K562 (cell line): ENCODE data around the gene SMIM35. TPM values are rescaled to one million over a fixed set of nuclear protein-coding genes. Genes with fewer than 3 reads are reported as not detected.

Experiments used
- CCNT2 ChIP-seq: IDR thresholded peaks from 2 replicates; pipeline ENCODE4 v1.6.1; 2011; ENCODE audit warnings: borderline replicate concordance, low read depth, mild to moderate bottlenecking, moderate library complexity, mixed read lengths, low read length; ENCODE audit not compliant: insufficient read length; ENCODE audit errors: extremely low read depth
- CREB1 ChIP-seq, 2 experiments: sonication (generic) in 1 of 2; formaldehyde crosslinking in 1 of 2; IDR thresholded peaks; 2 replicates each; pipeline versions ENCODE4 v1.6.1 to v1.8.0; 2012 to 2022; ENCODE audit warnings: inconsistent platforms in 1 of 2, mild to moderate bottlenecking in 1 of 2, missing genetic modification reagents in 1 of 2, moderate library complexity in 1 of 2
- EZH2 ChIP-seq: IDR thresholded peaks from 2 replicates; pipeline ENCODE4 v1.6.1; 2012; ENCODE audit warnings: low read depth, mild to moderate bottlenecking, inconsistent platforms, low read length, borderline replicate concordance
- HNRNPH1 ChIP-seq: fragments of 200-400 bp; formaldehyde crosslinking; optimal IDR thresholded peaks from 2 replicates; pipeline ENCODE3; 2017; ENCODE audit warnings: low read depth, mild to moderate bottlenecking, low read length, moderate library complexity
- KAT2B ChIP-seq: IDR thresholded peaks from one replicate; pipeline ENCODE4 v1.6.1; 2012; ENCODE audit warnings: low read depth, mild to moderate bottlenecking, control low read depth, inconsistent platforms, low read length, moderate library complexity
- KLF16 ChIP-seq: IDR thresholded peaks from 2 replicates; pipeline ENCODE4 v1.6.1; 2016; ENCODE audit warnings: antibody characterized with exemption
- RBM22 ChIP-seq: fragments of 200-400 bp; formaldehyde crosslinking; IDR thresholded peaks from 2 replicates; pipeline ENCODE4 v1.6.1; 2018; ENCODE audit warnings: low read length, low read depth; ENCODE audit not compliant: poor library complexity, severe bottlenecking
- RBM34 ChIP-seq: fragments of 200-400 bp; formaldehyde crosslinking; IDR thresholded peaks from 2 replicates; pipeline ENCODE4 v1.6.1; 2018; ENCODE audit warnings: low read length, borderline replicate concordance; ENCODE audit not compliant: insufficient read depth
- YBX1 ChIP-seq: fragments of 450-650 bp; IDR thresholded peaks from 2 replicates; pipeline ENCODE4 v1.7.1; 2016; ENCODE audit warnings: mild to moderate bottlenecking
- ZKSCAN8 ChIP-seq: fragments of 200-800 bp; sonication (Bioruptor generic); IDR thresholded peaks from 2 replicates; pipeline ENCODE4 v1.6.1; 2016; ENCODE audit warnings: missing genetic modification characterization, missing compliant biosample characterization
- ZNF146 ChIP-seq: IDR thresholded peaks from one replicate; pipeline ENCODE4 v1.6.1; 2018; ENCODE audit warnings: missing compliant biosample characterization; ENCODE audit not compliant: unreplicated experiment
- ZNF584 ChIP-seq: fragments of 200-800 bp; sonication (Bioruptor generic); IDR thresholded peaks from 2 replicates; pipeline ENCODE4 v1.6.1; 2016; ENCODE audit warnings: low read depth, mild to moderate bottlenecking, missing genetic modification characterization, missing compliant biosample characterization
- ZNF668 ChIP-seq: fragments of 250-450 bp; sonication (Bioruptor Pico); IDR thresholded peaks from 2 replicates; pipeline ENCODE4 v1.8.0; 2022; ENCODE audit warnings: mild to moderate bottlenecking, inconsistent platforms
- ZNF76 ChIP-seq: fragments of 250-450 bp; sonication (Bioruptor Pico); IDR thresholded peaks from 2 replicates; pipeline ENCODE4 v1.4.0; 2020; ENCODE audit warnings: mild to moderate bottlenecking, moderate library complexity, borderline replicate concordance
- ZNF764 ChIP-seq: fragments of 250-450 bp; sonication (Bioruptor Pico); IDR thresholded peaks from 2 replicates; pipeline ENCODE4 v1.4.0; 2020; ENCODE audit warnings: low read depth, mild to moderate bottlenecking, moderate library complexity
- ZNF77 ChIP-seq: fragments of 250-450 bp; sonication (Bioruptor Pico); IDR thresholded peaks from 2 replicates; pipeline ENCODE4 v1.5.0; 2020
- polyA plus RNA-seq, 8 experiments: library from polyadenylated mRNA; depleted of rRNA in 4 of 8; stranded (reverse) in 5 of 8; unstranded in 3 of 8; fragments of >200 nt; fragmentation: Nextera tagmentation in 2 of 8; fragmentation: Illumina TruSeq in 1 of 8; extraction: Ambion mirVana in 2 of 8; extraction: Trizol in 1 of 8; gene quantifications; 2 replicates each; pipeline versions ENCODE4 v1.2.1 to v1.2.3, GENCODE V29; 2011 to 2014; ENCODE audit warnings: inconsistent platforms in 1 of 8, missing spikeins in 1 of 8
- total RNA-seq, 7 experiments: library from RNA; depleted of rRNA in 6 of 7; stranded (reverse); fragments of >200 nt in 6 of 7; fragmentation: Illumina TruSeq in 2 of 7; extraction: Trizol in 2 of 7; gene quantifications; 2 replicates each; pipeline versions ENCODE4 v1.2.1 to v1.2.3, GENCODE V29; 2011 to 2021; ENCODE audit warnings: low replicate concordance in 1 of 7
- TF ChIP-seq, protein P1 (sequence below): fragments of 450-650 bp; formaldehyde crosslinking; IDR thresholded peaks from 2 replicates; pipeline ENCODE4 v1.4.0; 2022; ENCODE audit warnings: missing genetic modification characterization
- TF ChIP-seq, protein P2 (sequence below), 2 experiments: fragments of 450-650 bp; IDR thresholded peaks; 2 replicates each; pipeline ENCODE4 v1.6.1; 2016
- TF ChIP-seq, protein P3 (sequence below): sonication (generic); formaldehyde crosslinking; IDR thresholded peaks from 2 replicates; pipeline ENCODE4 v1.8.0; 2023; ENCODE audit warnings: missing genetic modification reagents, mild to moderate bottlenecking, borderline replicate concordance

SMIM35 gene
- total and polyA plus RNA-seq, 9 of the 15 experiments (the other 6 are each of a cell fraction or from before 2014, with no cell fraction given) = 0.03 TPM; not detected in 7

DNA sequence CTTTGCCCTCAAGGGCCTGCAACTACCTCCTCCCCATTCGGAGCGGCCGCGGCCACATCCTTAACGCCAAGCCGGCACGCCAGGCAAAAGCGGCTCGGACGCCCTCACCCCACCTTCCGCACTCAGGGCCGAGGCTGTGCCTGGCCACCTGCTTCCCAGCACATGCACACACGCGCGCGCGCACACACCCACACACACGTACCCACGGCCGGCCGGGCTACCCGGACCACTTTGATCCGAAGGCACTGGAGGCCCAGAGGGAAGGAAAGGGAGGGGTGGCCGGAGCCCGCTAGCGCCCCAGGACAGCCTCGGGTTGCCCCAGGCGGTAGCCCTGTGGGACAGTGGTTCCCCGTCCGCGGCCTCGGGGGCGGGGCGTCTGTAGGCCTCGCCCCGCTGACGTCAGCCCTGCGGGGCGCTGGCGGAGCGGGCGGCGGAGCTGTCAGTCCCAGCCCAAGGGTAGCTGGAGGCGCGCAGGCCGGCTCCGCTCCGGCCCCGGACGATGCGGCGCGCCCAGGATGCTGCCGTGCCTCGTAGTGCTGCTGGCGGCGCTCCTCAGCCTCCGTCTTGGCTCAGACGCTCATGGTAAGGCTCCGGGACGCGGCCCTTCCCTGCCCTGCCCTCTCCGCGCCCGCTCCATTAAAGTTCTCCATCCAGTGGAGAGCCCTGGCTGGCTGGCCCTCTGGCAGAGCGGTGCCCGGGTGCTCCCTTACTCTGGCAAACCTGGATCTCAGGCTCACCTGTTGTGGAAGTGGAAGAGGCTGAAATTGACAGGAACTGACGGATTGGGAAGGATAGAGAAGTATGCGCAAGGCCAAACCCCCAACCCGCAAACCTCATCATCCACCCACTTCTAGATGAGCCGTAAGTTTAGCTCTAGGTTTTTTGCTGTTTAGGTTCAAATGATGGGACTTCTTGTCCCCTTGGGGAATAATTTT, 100.5 kb downstream of the SMIM35 start, which contains the start of gene IL10RA (continued):
- TF ChIP-seq EZH2 (no peak), CREB1 (IDR thresholded peaks at IDR 0.05) (peak; percentile 83), CREB1 (CRISPR knock-in tag; IDR thresholded peaks at IDR 0.05) (peak; percentile 85), RBM34 (peak; percentile 93; the same call in 1 of the 2 replicates), ZNF764 (CRISPR knock-in tag) (no peak), CCNT2 (peak; percentile 91), YBX1 (no peak), ZNF584 (CRISPR knock-in tag) (no peak), KAT2B (no peak), ZNF146 (CRISPR knock-in tag) (no peak), ZKSCAN8 (CRISPR knock-in tag) (no peak), ZNF668 (CRISPR knock-in tag) (no peak; the same call in 1 of the 2 replicates), RBM22 (peak; percentile 39), HNRNPH1 (no peak), KLF16 (no peak), ZNF76 (no peak), ZNF77 (no peak)
- TF ChIP-seq, protein P1, sequence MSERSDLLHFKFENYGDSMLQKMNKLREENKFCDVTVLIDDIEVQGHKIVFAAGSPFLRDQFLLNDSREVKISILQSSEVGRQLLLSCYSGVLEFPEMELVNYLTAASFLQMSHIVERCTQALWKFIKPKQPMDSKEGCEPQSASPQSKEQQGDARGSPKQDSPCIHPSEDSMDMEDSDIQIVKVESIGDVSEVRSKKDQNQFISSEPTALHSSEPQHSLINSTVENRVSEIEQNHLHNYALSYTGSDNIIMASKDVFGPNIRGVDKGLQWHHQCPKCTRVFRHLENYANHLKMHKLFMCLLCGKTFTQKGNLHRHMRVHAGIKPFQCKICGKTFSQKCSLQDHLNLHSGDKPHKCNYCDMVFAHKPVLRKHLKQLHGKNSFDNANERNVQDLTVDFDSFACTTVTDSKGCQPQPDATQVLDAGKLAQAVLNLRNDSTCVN (CRISPR knock-in tag) = no peak
- TF ChIP-seq, protein P2, sequence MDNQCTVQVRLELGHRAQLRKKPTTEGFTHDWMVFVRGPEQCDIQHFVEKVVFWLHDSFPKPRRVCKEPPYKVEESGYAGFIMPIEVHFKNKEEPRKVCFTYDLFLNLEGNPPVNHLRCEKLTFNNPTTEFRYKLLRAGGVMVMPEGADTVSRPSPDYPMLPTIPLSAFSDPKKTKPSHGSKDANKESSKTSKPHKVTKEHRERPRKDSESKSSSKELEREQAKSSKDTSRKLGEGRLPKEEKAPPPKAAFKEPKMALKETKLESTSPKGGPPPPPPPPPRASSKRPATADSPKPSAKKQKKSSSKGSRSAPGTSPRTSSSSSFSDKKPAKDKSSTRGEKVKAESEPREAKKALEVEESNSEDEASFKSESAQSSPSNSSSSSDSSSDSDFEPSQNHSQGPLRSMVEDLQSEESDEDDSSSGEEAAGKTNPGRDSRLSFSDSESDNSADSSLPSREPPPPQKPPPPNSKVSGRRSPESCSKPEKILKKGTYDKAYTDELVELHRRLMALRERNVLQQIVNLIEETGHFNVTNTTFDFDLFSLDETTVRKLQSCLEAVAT (IDR thresholded peaks at IDR 0.05) = peak; percentile 28 to 37; a peak in 2 of 4 replicates
- TF ChIP-seq, protein P3, sequence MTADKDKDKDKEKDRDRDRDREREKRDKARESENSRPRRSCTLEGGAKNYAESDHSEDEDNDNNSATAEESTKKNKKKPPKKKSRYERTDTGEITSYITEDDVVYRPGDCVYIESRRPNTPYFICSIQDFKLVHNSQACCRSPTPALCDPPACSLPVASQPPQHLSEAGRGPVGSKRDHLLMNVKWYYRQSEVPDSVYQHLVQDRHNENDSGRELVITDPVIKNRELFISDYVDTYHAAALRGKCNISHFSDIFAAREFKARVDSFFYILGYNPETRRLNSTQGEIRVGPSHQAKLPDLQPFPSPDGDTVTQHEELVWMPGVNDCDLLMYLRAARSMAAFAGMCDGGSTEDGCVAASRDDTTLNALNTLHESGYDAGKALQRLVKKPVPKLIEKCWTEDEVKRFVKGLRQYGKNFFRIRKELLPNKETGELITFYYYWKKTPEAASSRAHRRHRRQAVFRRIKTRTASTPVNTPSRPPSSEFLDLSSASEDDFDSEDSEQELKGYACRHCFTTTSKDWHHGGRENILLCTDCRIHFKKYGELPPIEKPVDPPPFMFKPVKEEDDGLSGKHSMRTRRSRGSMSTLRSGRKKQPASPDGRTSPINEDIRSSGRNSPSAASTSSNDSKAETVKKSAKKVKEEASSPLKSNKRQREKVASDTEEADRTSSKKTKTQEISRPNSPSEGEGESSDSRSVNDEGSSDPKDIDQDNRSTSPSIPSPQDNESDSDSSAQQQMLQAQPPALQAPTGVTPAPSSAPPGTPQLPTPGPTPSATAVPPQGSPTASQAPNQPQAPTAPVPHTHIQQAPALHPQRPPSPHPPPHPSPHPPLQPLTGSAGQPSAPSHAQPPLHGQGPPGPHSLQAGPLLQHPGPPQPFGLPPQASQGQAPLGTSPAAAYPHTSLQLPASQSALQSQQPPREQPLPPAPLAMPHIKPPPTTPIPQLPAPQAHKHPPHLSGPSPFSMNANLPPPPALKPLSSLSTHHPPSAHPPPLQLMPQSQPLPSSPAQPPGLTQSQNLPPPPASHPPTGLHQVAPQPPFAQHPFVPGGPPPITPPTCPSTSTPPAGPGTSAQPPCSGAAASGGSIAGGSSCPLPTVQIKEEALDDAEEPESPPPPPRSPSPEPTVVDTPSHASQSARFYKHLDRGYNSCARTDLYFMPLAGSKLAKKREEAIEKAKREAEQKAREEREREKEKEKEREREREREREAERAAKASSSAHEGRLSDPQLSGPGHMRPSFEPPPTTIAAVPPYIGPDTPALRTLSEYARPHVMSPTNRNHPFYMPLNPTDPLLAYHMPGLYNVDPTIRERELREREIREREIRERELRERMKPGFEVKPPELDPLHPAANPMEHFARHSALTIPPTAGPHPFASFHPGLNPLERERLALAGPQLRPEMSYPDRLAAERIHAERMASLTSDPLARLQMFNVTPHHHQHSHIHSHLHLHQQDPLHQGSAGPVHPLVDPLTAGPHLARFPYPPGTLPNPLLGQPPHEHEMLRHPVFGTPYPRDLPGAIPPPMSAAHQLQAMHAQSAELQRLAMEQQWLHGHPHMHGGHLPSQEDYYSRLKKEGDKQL (CRISPR knock-in tag) = no peak
